Effector CD8-positive, alpha-beta T cell (primary cell): ENCODE results near the gene SMURF1.
A peak's percentile ranks its signal among the peaks of the same experiment; 100 is the strongest.
"Not testable (repeated sequence)": the region's sequence is repeated elsewhere in the genome, so short reads cannot be mapped to it uniquely, and the experiment has no call there.

ENCODE experiments used
- DNase-seq: peaks from one replicate; lab custom pipeline; 2025; lab: John Stamatoyannopoulos, UW
- total RNA-seq, 4 experiments: gene quantifications; one replicate each; lab custom pipeline; 2026; lab: John Stamatoyannopoulos, UW

SMURF1 gene
- total RNA-seq, result 64.3 to 95.1 (median 85.6) reads per million in 4 experiments

DNA sequence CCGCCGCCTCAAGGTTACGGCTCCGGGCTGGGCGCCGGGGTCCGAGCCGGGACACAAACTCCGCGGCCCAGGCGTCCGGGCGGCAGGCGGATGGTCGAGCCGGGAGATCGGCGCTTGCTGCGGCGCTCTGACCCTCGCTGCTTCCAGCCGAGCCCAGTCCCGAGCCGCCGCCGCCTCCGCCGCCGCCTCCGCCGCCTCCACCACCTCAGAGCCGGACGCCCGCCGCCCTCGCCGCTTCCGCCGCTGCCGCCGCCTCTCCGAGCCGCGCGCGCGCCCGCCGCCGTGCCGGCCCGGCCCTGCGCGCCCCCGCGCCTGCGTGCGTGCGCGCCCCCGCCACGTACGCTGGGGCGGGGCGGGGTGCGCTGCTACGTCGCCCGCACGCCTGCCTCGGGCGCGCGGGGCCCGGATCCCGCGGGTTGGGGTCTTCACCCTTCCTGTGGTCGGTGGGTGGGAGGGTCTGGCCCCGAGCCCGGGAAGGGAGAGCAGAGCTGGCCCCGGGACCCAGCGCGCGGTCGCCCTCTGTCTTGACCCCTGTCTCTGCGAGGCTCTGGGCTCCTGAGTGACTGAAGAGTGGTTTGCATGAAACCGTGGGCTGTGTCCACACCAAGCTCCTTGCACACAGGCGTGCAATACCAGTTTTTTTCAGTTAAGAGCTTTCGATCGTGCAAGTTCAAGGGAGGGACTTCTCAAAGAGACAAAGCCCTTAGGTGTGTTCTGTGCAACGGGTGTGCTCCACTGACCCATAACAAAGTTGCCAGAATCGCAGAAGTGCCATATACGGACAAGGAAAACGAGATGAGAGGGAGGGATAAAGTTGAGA, at the start of gene SMURF1:
Gene SMURF1, minus strand, starts transcription at position 256 of the 820 bp plus-strand sequence. CDS start 328 bp downstream, outside the sequence.
- DNase-seq, result peak; percentile 40

GRCh38 chr7:99191869-99192596, 48.1 kb upstream of the SMURF1 start:
- DNase-seq, result no peak

DNA sequence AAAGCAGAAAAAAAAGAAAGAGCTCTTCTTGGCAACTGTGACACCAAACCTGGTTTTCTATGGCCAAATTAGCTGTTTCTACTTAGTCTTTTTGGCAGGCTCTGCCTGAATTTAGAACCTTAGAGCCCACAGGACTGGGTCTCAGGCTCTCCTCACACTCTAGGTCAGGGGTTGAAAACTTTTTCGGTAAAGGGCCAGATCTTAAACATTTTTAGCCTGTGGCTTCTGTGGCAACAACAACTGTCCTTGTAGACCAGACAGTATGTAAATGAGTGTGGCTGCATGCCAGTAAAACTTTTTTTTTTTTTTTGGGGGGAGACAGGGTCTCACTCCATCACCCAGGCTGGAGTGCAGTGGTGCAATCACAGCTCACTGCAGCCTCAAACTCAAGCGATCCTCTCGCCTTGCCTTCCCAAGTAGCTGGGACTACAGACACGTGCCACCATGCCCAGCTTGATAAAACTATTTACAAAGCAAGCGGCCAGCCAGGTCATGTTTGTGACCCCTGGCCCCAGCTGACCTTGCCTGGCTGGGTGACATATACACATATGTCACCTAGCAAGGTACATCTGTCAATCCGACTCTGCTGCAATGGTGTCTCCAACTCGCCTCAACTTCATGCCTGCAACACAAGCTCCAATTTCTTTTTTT, 46.6 kb upstream of the SMURF1 start:
- no peak for DNase-seq

- no peak for DNase-seq
These were observed 45.3 kb upstream of the SMURF1 start for GRCh38 chr7:99189222-99189621.

DNA sequence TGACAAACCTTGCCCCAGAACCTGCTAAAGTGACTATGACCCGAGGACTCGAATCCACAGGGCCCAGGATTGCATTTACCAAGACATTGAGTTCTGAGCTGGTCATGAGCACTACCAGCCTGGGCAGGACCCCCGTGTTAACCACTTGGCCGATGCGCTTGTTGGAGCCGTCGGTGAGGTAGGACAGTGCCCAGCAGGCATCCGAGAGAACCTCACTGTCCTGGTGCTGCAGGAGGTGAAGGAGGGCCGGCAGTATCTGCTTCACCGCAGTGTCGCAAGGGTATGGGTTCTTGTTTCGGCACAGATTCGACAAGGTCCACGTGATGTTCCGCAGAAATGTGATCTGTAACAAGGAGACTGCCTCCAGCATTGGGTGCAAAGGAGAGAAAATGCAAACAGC, 44.3 kb upstream of the SMURF1 start:
- DNase-seq, result no peak

GRCh38 chr7:99184532-99185218, 40.8 kb upstream of the SMURF1 start:
- DNase-seq, result no peak

DNA sequence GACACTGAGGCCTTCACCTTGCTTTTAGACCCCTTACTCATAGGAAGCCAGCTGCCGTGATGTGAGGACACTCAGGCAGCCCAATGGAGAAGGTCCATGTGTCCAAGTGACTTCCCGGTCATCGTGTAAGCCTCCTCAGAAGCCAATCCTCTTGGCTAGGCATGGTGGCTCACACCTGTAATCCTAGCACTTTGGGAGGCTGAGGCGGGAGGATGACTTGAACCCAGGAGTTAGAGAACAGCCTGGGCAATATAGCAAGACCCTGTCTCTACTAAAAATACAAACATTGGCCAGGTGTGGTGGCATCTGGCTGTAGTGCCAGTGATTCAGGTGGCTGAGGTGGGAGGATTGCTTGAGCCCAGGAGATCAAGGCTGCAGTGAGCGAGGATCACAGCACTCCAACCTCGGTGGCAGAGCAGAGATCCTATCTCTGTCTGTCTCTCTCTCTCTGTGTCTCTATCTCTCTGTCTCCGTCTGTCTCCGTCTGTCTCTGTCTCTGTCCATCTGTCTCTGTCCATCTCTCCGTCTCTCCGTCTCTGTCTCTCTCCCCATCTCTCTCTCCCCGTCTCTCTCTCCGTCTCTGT, 36.3 kb upstream of the SMURF1 start:
- DNase-seq, result no peak

GRCh38 chr7:99177165-99177564, 33.3 kb upstream of the SMURF1 start:
- DNase-seq, result no peak

DNA sequence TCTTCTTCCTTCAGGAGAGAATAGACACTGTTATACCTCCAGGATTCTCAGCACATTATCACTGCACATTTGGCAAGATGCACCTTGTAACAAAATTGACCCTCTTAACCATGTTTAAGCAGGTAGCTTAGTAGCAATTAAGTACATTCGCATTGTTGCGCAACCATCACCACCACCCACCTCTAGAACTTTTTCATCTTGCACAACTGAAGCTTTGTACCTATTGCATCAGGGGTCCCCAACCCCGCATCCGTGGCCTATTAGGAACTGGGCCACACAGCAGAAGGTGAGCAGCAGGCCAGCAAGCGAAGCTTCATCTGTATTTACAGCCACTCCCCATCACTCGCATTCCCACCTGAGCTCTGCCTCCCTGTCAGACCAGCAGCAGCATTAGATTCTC, 29.9 kb upstream of the SMURF1 start:
- DNase-seq, result no peak

DNA sequence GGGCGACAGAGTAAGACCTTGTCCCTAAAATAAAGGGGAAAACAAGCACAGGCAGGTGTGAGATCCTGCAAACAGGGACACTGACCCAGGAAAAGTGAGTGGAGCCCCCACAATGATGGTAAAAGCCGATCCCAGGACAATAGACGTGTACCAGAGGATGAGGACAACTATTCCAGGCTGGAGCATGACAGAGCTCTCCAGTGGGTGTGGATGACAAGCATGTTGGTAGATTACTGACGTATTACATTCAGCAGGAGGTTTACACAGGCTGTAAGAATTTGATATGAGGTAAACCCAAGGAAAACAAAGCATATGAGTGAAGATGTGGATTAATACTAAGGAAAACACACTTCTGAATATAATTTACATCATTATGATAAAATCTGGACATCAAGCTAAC, 27.8 kb upstream of the SMURF1 start:
- no peak for DNase-seq

DNA sequence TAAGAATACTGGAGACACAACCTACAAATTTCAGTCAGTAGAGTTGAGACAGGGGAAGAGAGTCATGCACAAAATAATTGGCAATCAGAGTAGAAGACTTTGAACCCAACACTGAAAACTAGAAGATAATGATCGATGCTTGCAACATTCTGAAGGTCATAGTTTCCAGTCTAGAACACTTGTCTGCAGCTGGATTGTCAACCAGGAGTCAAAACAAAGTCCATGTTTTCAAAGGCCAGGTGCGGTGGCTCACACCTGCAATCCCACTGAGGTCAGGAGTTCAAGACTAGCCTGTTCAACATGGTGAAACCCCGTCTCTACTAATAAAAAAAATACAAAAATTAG, 26.8 kb upstream of the SMURF1 start:
- no peak for DNase-seq

- no peak for DNase-seq
These were observed 26.3 kb upstream of the SMURF1 start for GRCh38 chr7:99170065-99170729.

DNA sequence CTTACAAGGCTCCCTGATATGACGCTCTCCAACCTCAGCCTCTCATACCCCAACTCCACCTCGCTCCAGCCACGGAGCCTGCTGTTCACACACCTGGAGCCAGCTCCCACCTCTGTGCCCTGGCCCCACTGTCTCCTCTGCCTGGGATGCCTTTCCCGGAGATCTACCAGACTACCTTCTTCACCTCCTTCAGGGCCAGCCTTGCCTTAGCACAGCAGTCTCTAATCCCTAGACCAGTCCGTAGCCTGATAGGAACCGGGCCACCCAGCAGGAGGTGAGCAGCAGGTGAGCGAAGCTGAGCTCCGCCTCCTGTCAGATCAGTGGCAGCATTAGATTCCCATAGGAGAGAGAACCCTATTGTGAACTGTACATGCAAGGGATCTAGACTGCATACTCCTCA, 23.2 kb upstream of the SMURF1 start:
- DNase-seq, result no peak

DNA sequence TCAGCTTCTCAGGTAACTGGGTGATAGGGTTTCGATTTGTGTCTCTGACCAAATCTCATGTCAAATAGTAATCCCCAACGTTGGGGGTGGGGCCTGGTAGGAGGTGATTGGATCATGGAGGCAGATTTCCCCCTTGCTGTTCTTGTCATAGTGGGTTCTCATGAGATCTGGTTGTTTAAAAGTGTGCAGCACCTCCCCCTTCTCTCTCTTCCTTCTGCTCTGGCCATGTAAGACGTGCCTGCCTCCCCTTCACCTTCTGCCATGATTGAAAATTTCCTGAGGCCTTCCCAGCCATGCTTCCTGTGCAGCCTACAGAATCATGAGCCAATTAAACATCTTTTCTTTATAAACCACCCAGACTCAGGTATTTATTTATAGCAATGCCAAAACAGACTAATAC, 21.9 kb upstream of the SMURF1 start:
- no peak for DNase-seq

DNA sequence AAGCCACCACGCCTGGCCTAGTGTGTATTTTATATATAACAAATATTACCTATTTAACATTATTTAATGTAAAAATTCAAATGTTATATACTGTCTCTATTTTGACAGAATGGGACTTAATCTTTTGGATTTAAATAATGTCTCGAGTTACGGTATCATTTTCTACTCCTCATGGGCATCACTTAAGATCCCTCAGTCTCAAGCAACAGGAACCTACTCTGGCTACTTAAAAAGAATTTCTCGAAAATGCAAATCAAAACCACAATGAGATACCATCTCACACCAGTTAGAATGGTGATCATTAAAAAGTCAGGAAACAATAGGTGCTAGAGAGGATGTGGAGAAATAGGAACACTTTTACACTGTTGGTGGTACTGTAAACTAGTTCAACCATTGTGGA, 19.8 kb upstream of the SMURF1 start:
- not testable (repeated sequence) for DNase-seq

GRCh38 chr7:99156649-99157048, 12.7 kb upstream of the SMURF1 start:
- no peak for DNase-seq

DNA sequence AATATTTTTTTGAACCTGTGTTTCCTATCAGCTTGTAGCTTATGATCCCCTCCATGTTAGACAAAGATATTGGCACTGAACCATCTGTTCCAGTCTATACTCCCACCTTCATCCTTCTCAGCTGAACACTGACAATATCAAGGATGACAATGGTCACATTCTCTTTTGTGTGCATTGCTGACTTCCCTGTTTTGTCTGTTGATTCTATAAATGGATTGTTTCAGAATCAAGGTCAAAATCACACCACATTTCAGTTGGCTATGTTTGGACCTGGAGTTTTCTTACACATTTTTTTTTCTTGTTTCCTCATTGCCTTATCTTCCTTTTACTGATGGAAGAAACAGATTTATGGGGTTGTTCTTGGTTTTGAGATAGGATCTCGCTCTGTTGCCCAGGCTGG, 11.3 kb upstream of the SMURF1 start:
- no peak for DNase-seq

DNA sequence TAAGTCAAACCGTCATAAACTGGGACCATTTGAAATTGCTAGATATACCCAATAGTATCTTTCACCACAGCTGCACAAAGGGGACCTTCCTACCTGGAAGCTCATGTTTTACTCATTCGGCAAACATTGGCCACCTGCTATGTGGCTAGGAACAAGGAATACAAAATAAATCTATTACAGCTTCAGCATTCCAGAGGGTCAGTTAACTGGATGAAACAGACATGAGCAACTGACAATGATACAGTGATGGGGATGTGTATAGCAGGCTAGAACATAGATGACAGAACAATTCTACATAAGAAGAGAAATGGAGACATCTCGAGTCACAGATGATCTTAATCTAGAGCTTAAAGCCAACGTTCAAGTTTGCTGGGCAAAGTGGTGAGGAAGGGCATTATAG, 3.1 kb upstream of the SMURF1 start:
- DNase-seq, result no peak

DNA sequence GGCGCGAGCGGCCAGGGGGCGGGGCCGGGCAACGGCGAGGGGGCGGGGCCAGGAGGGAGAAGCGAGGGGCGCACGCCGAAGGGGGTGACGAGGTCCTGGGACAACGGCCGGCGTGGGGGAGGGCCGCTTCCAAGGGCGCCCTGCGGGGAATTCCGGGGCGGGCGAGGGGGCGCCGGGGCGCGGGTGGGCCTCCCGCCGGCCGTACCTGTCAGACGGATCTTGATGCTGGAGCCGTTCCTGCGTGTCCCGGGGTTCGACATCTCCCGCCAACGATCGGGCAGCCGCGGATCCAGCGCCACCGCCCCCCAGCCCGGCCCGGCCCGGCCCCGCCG, 421 bp downstream of the SMURF1 start:
- no peak for DNase-seq

GRCh38 chr7:99142727-99143520, 984 bp downstream of the SMURF1 start:
- peak; percentile 91 for DNase-seq
